HG02759 (cell line): ENCODE results near the gene TTBK2.
A peak's percentile ranks its signal among the peaks of the same experiment; 100 is the strongest.
"Not testable (repeated sequence)": the region's sequence is repeated elsewhere in the genome, so short reads cannot be mapped to it uniquely, and the experiment has no call there.

ENCODE experiments used
- ATAC-seq: cut with Tn5 transposase; IDR thresholded peaks from one replicate; pipeline ENCODE4 v1.9.1; 2021; ENCODE audit warnings: mild to moderate bottlenecking, moderate library complexity; ENCODE audit not compliant: unreplicated experiment

TTBK2 gene

DNA sequence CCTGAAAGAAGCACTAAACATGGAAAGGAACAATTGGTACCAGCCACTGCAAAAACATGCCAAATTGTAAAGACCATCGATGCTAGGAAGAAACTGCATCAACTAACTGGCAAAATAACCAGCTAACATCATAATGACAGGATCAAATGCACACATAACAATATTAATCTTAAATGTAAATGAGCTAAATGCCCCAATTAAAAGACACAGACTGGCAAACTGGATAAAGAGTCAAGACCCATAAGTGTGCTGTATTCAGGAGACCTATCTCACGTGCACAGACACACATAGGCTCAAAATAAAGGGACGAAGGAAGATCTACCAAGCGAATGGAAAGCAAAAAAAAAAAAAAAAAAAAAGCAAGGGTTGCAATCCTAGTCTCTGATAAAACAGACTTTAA, 154.5 kb downstream of the TTBK2 start:
- ATAC-seq: not testable (repeated sequence)

DNA sequence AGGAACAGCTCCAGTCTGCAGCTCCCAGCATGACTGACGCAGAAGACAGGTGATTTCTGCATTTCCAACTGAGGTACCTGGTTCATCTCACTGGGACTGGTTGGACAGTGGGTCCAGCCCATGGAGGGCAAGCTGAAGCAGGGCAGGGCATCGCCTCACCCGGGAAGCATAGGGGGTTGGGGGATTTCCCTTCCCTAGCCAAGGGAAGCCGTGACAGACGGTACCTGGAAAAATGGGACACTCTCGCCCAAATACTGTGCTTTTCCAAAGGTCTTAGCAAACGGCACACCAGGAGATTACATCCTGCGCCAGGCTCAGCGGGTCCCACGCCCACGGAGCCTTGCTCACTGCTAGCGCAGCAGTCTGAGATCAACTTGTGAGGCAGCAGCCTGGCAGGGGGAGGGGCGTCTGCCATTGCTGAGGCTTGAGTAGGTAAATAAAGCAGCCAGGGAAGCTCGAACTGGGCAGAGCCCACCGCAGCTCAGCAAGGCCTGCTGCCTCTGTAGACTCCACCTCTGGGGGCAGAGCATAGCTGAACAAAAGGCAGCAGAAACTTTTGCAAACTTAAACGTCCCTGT, 156.3 kb downstream of the TTBK2 start:
- not testable (repeated sequence) for ATAC-seq

DNA sequence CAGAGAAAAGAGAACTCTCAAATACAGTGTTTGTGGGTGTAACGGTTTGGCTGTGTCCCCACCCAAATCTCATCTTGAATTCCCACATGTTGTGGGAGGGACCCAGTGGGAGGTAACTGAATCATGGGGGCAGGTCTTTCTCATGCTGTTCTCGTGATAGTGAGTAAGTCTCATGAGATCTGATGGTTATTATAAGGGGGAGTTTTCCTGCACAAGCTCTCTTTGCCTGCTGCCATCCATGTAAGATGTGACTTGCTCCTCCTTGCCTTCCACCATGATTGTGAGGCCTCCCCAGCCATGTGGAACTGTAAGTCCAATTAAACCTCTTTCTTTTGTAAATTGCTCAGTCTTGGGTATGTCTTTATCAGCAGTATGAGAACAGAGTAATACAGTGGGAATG, 158.8 kb downstream of the TTBK2 start:
- not testable (repeated sequence) for ATAC-seq

DNA sequence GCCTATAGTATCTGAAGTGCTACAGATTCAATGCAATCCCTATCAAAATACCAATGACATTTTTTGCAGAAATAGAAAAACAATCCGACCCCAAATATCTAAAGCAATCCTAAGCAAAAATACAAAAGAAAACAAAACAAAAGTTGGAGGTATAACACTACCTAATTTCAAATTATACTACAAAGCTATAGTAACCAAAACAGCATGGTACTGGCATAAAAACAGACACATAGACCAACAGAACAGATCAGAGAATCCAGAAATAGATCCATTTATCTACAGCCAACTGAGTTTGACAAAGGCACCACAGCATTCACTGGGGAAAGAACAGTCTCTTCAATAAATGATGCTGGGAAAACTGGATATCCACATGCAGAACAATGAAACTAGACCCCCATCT, 159.8 kb downstream of the TTBK2 start:
- ATAC-seq: no peak

DNA sequence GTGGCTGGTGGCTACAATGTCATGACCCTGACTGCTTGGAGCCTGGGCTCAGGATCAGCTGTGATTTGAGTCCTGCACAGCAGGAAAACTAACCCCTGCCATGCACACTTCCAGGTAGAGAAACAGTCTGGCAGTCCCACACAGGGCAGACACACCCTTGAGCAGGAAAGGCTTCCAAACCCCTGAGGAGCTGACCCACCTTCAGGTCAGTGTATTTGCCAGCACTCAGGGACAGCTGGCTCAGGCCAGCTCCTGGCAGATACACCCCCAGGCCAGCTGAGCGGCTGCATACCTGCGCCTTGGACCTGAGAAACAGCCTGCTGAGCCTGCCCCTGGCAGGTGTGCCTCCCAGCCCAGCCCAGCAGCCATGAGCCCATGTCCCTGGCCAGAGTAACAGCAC, 161.5 kb downstream of the TTBK2 start:
- ATAC-seq: no peak

DNA sequence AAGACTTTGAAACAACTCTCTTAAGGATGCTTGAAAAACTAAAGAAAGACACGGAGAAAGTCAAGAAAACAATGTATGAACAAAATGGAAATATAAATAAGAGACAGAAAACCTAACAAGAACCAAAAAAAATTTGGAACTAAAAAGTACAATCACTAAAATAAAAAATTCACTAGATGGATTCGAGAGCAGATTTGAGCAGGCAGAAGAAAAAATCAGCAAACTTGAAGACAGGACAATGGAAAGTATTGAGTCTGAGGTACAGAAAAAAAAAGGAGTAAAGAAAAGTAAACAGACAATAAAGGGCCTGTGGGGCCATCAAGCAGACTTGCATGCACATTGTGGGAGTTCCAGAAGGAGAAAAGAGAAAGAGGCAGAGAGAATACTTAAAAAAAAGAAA, 170.3 kb downstream of the TTBK2 start:
- ATAC-seq: no peak

DNA sequence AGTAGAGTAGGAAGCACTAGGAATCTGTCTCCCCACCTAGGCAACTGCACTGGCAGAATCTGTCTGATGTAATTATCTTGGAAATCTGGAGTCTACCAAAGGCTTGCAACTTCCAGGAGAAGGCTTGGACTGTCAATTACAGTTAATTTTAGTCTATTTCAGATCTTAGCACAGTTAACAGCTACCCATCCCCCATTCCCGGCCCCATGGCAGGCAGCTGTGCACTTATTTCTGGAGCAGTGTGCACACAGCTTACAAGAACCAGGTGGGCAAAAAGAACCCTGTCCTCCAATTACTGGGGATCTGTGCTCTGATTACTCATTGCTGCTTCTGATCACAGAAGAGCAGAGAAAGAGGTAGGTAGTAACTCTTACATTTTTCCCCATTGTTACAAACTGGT, 171.3 kb downstream of the TTBK2 start:
- ATAC-seq: no peak

DNA sequence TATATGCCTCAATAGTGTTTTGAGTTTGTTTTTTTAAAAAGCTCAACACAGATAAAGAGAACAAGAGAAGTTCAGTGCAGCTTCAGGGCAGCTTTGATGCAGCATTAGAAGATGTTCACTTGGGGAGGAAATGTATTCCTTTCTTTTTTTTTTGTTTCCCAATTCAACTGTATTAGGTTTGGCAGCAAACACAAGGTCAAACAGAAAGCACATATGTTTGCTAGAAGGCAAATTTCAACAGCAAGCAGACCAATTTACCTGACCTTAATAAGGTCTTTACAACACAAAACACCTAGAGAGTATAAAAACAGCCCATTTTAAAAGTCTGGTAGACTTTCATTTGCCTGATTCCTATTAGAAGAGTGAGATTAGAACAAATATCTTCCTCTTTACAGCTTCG, 176.4 kb downstream of the TTBK2 start:
- ATAC-seq: no peak

DNA sequence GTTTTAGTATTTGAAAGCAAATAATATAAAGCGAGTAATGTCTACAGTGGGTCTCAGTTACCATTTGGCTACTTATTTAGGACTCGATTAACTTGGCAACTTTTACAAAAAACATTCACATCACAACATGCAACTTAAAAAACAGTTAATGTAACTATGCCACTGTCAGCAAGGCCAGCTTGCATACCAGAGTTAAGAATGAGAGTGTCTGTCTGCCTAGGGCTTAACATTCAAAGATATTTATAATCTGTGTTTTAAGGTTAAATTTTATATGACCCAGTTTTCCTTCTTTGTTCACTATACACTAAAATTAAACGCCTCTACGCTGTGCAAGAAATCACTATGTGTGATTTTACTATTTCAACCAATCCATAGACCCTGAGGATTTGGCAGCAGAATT, 178.4 kb downstream of the TTBK2 start:
- ATAC-seq: no peak

DNA sequence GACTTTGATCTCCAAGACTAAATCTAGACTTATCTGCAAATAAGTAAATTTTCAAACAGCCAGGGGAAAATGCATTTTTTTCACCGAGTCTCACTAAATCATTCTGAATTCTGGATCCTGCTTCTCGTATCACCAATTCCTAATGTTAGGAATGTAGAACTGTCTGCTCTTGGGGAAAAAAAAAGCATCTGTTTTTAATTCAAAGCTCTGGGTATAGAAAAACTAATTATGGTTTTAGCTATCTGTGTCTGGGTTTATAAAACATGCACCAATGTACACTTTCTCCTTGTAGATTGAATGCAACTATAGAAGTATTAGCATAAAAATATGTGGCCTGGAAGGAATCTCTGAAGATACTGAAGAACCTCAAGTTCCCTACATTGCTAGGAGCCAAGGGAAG, 178.9 kb downstream of the TTBK2 start:
- ATAC-seq: no peak

DNA sequence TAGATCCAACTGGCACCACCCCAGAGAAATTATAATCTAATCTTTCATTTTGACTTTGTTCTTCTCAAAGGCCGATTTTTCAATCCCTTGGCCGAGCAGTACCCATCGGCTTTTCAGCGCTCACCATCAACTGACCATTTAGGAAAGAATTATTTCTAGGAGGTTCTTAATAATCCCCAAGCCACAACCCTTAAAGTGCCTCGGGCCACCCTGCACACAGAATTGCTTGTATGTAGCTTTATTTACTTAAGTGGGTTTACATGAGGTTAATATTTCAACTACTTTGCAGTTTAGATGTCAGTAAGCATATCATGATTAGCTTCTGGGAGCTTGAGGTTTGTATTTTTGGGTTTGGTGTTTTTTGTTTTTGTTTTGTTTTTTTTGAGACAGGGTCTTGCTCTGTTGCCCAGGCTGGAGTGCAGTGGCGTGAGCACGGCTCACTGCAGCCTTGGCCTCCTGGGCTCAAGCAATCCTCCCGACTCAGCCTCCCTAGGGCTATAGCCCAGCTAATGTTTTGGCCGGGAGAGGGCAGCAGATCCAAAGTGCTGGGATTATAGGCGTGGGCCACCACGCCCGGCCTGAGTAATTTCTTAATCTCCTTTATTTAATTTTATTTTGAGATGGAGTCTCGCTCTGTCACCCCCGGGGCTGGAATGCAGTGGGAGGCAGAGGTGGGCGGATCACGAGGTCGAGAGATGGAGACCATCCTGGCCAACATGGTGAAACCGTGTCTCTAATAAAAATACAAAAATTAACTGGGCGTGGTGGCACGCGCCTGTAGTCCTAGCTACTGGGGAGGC, 182.8 kb downstream of the TTBK2 start:
- ATAC-seq: no peak

DNA sequence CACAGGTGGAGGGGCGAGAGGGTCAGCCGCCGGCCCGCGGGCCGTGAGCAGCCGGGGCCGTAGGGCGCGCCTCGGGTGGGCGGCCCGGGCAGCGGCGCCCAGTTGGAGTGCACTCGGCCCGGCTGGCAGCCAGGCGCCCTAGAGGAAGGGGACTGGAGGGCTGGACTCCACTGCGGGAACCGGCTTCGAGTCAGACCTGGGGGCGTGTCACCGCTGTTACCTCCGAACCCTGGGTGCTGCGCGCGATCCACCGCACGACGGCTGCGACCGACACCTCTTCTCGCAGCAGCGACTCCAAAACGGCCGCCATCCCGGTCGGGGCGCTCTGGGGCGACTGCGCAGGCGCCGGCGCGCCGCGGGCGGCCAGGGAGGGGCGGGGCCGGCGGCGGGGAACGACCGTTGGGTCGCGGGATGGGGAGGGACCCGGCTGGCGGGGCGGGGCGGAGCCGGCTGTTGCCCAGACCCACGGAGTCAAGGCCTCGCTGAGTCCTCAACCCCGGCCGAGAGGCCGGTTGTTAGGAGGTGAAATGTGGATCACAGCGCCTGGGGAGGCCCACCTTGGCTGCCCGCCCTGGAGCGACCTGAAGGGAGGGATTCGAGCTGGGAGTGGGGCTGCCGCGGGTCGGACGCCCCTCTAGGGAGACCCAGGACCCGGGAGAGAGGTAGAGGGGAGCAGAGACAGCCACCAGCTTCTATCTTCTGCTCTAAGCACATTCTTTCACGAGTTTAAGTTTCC, 183.6 kb downstream of the TTBK2 start, which contains the start of gene CDAN1:
CDAN1 (minus strand) TSS at position 336 of the 736 bp plus-strand sequence; CDS start at position 310, 26 bp downstream.
- peak; percentile 88 for ATAC-seq

DNA sequence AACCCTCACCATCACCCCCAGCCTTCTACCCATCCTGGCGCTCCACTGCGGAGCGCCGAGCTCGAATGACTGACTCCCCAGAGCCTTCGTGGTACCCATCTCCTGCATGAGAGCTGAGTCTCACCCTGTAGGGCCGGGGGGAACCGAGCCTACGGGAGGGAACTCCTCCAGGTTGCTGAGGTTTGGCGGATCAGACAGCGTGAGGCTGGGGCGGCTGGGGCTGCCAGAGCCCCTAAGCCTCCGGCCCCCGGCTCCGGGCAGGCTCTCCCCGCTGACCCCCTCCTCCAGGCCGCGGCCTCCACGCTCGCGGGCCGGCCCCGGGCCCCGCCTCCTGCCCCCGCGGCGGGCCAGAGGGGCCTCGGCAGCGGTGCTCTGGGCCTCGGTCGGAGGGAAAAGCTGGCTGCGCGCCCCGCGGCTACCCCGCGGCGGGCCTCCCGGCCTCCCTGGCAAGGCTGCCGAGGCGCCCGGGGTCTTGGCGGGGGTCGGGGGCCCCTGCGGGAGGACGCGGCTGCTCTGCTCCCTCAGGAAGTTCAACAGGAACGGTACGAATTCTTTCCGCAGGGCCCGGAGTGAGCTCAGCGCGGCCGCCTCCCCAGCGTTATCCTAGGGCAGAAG, 184.3 kb downstream of the TTBK2 start:
- ATAC-seq: peak; percentile 36

DNA sequence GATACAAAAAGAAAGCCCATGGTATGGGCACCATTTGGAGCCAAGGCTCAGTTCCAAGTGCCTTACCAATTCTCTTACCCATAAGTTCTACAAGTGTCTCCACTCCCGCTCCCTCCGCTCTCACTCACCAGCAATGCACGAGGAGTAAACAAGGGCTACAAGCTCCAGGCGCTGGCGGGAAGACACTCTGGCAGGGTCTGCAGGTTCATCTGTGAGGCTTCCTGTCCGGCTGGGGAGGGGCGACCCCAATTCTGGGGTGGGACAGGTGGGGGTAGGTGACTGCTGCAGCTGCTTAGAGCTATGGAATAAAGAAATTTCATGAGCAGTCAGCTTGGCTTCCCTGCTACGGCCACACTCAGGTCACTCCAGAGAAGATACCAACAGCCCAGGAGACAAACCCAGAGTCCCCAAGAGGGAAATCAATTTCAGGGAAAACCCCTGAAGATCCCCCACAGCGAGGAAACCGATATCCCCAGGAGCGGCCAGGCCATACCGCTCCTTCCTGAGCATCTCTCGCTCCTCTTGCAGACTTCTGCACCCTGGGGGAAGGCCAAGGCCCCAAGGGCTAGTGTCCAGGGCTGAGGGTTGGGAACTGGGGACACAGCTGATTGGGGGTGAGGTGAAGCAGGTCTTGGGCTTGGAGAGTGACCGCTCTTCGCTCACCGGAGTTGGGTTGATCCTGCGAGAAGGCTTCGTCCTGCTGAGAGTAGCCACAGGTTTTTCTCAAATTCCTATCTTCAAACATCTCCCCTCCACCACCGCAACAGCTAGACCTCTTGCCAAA, 185.0 kb downstream of the TTBK2 start:
- ATAC-seq: no peak

DNA sequence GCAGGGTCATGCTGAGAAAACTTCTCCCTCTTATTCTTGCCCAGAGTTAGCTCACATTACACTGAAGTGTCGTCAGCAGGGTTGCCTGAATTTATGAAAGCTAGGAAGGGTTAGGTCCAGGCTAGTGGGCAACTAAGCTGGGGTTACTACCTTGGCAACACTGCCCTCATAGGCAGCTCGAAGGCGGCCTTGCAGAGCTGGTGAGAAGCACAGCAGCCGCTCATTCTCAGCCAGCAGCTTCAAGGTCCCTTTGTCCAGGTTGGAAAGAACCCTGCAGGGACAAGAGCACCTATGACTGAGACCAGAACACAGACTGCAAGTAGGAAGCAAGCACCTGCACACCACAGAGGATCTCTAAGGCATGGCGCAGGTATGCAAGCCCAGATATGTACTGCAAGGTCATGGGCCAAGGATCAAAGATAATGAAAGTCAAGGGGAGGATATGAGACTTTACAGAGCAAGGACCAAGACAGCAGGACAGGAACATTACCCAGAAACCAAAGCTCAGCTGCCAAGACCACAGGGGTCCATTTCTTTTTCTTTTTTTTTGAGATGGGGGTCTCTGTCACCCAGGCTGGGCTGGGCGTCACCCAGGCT, 186.4 kb downstream of the TTBK2 start:
- ATAC-seq: no peak

DNA sequence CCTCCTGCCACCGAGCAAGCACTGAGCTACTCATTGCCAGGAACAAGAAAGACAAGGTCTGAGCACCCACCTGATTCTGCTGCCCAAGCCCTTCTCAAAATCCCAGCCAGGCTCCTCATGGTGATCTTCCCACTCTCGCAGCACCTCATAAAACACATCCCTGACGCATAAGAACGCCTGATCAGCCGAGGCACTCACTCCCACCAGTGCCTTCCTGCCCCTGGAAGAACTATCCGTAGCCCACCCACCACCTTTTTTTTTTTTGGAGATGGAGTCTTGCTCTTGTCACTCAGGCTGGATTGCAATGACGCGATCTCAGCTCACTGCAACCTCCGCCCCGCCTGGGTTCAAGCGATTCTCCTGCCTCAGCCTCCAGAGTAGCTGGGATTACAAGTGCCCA, 187.6 kb downstream of the TTBK2 start:
- no peak for ATAC-seq

DNA sequence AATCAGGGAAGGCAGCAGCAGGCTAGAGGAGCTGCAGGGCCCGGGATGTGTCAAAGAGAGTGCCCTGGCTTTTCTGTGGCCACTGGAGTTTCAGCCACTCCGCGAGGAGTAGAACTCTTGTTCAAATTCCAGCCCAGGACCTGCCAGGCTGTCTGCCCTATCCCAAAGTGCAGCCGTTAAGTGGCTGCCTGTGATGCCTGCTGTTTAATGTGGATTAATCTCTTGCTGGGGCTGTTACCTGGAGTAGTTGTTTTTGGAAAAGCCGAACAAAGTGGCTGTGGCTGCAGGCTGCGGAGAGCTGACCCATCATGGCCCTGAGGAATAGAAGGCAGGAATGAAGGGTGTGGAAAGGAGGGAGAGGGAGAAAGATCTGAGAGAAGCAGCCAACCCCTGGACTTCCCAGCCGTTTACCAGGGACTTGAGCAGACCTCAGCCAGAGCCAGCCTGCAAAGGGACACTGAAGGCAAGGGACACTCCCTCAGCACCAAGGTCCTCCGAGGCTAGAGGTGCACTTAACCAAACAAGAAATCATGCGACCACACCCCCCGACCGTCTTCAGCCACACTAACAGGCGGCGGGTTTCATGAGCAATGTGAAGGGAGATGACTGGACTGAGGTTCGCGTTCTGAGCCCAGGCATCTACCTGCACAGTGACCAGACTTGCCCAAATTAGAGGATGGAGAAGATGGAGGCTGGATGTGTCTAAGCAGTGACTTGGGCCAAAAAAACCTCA, 188.3 kb downstream of the TTBK2 start:
- ATAC-seq: no peak

DNA sequence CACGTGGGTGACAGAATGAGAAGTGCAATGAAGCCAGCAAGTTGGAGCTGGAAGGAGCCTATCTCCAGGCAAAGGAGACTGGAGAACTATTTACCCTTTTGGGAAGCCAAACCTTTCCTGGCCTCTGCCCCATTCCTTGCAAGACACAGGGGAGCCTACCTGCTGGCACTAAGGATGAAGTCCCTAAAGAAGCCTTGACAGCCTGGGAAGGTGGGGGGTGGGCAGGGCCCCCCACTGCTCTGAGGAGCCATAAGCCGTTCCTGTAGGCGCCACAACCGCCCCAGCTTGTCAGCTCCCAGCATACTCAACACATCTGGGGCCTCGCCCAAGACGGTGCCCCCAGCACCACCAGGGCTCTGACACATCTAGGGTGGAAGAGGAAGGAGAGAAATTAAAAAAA, 189.1 kb downstream of the TTBK2 start:
- no peak for ATAC-seq

DNA sequence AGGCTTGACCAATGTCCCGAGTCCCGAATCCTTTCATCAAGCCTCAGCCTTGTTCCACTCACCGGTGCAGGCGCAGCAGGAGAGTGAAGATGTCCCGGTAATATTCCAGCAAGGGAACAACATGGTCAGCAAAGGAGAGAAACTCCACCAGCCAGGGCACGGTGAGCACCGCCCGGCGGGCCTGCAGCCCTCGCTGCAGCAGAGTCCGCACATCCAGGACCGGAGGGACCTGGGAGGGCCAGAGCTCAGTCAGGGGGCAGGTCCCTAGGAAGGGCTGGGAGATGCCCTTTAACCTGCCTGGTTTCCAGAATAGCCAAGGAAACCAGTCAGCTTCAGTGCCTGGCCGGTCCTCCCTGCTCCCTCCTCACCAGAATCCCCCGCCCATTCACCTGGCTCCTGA, 190.0 kb downstream of the TTBK2 start:
- no peak for ATAC-seq

DNA sequence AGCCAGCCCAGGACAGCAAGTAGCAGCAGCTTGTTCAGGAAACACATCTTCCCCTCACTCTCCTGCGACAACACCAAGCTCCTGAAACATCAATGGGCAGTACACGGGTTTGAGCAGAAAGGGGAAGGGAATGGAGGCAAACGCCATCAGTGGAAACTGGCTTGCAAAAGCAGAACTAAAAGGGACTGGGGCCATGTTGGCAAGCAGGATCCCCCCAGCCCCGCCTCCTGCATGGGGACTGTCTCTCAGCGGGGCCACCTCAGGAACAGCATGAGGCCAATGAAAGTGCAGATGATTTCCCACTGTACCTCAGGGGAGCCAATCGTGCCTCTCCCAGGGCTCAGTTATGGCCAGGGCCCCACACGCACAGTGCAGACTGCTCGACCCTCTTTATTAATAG, 190.4 kb downstream of the TTBK2 start:
- ATAC-seq: no peak
